ENCODE results near the gene TPRN. TPM values are rescaled to one million over a fixed set of nuclear protein-coding genes. Genes with fewer than 3 reads are reported as not detected.
A peak's percentile ranks its signal among the peaks of the same experiment; 100 is the strongest.

Gene TPRN
- total and polyA plus RNA-seq, 9 of the 15 experiments (the other 6 are each of a cell fraction or from before 2014, with no cell fraction given), result 0.31 to 31.9 (median 4.4) TPM

DNA sequence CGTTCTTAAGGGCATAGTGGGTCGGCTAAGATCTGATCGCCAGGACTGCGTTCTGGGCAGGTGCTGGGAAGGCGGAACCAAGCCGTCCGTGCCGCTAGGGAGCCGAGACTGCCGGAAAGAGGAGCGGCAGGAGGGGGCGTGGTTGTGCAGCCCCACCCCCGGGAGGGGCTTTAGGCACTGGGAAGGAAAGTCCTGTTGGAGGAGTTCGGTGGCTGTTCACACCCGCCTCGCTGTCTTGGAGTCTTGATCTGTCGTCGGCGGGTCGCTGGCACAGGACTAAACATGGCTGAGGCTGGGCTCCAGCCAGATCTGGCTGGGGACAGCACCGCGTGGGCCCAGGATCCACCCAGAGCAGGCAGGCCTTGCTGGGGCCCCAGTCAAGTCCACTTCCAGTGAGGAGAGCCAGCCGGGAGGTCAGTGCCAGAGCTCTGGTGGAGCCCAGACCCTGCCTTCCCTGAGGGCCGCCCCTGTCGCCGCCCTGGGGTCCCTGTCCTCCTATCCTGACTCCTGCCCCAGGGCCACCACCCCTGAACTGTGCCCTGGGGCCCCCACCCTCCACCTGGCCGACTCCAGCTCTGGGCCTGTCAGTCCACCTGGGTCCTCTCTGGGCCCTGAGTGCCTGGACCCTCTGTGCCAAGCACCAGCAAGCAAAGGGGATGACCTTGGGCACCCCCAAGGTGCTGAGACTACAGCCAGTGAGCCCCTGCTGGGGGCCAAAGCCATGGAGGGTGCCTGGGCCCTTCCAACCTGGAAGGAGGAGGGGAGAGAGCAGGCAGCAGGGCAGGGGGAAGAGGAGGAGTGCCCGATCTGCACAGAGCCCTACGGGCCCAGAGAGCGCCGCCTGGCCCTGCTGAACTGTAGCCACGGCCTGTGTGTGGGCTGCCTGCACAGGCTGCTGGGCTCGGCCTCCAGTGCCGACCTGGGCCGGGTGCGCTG lies 17.0 kb upstream of the TPRN start (continued):
- TF ChIP-seq, protein P1, sequence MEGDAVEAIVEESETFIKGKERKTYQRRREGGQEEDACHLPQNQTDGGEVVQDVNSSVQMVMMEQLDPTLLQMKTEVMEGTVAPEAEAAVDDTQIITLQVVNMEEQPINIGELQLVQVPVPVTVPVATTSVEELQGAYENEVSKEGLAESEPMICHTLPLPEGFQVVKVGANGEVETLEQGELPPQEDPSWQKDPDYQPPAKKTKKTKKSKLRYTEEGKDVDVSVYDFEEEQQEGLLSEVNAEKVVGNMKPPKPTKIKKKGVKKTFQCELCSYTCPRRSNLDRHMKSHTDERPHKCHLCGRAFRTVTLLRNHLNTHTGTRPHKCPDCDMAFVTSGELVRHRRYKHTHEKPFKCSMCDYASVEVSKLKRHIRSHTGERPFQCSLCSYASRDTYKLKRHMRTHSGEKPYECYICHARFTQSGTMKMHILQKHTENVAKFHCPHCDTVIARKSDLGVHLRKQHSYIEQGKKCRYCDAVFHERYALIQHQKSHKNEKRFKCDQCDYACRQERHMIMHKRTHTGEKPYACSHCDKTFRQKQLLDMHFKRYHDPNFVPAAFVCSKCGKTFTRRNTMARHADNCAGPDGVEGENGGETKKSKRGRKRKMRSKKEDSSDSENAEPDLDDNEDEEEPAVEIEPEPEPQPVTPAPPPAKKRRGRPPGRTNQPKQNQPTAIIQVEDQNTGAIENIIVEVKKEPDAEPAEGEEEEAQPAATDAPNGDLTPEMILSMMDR (IDR thresholded peaks at IDR 0.05 in 2 of 3, conservative IDR thresholded peaks at IDR 0.05 in 1 of 3; ENCODE audit: insufficient read depth in 2 of 3, low read depth in 1 of 3, low read length in 3 of 3), result peak in 1 of 3 experiments; percentile 27; a peak in 2 of 6 replicates
- TF ChIP-seq CREB3L1 (IDR thresholded peaks at IDR 0.05; ENCODE audit: borderline replicate concordance, low read depth) (no peak), POLR3G (IDR thresholded peaks at IDR 0.05; ENCODE audit: extremely low read depth, insufficient read length, insufficient replicate concordance) (no peak), BMI1 (IDR thresholded peaks at IDR 0.05; ENCODE audit: low read length) (no peak), HIVEP1 (CRISPR knock-in tag; IDR thresholded peaks at IDR 0.05) (no peak), TGIF2 (CRISPR knock-in tag; IDR thresholded peaks at IDR 0.05) (no peak), LEF1 (IDR thresholded peaks at IDR 0.05) (no peak), E2F3 (CRISPR knock-in tag; IDR thresholded peaks at IDR 0.05) (no peak; the same call in 1 of the 2 replicates), ADNP (tag; IDR thresholded peaks at IDR 0.05) (no peak), CEBPB (tag; IDR thresholded peaks at IDR 0.05) (no peak), OTX1 (CRISPR knock-in tag; IDR thresholded peaks at IDR 0.05) (no peak), MAFG (tag; conservative IDR thresholded peaks at IDR 0.05) (no peak), MCM2 (IDR thresholded peaks at IDR 0.05; ENCODE audit: low read depth) (no peak), TCF15 (CRISPR knock-in tag; IDR thresholded peaks at IDR 0.05) (no peak), SREBF1 (IDR thresholded peaks at IDR 0.05; ENCODE audit: borderline replicate concordance, low read depth, low read length) (no peak), CBX2 (IDR thresholded peaks at IDR 0.05; ENCODE audit: insufficient read depth, low read length, poor library complexity, severe bottlenecking) (no peak), CBX5 (IDR thresholded peaks at IDR 0.05; ENCODE audit: borderline replicate concordance, low read depth) (no peak), ZNF134 (CRISPR knock-in tag; conservative IDR thresholded peaks at IDR 0.05) (no peak)
- TF ChIP-seq, protein P2, sequence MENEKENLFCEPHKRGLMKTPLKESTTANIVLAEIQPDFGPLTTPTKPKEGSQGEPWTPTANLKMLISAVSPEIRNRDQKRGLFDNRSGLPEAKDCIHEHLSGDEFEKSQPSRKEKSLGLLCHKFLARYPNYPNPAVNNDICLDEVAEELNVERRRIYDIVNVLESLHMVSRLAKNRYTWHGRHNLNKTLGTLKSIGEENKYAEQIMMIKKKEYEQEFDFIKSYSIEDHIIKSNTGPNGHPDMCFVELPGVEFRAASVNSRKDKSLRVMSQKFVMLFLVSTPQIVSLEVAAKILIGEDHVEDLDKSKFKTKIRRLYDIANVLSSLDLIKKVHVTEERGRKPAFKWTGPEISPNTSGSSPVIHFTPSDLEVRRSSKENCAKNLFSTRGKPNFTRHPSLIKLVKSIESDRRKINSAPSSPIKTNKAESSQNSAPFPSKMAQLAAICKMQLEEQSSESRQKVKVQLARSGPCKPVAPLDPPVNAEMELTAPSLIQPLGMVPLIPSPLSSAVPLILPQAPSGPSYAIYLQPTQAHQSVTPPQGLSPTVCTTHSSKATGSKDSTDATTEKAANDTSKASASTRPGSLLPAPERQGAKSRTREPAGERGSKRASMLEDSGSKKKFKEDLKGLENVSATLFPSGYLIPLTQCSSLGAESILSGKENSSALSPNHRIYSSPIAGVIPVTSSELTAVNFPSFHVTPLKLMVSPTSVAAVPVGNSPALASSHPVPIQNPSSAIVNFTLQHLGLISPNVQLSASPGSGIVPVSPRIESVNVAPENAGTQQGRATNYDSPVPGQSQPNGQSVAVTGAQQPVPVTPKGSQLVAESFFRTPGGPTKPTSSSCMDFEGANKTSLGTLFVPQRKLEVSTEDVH (IDR thresholded peaks at IDR 0.05; ENCODE audit: low read depth, partially characterized antibody), result no peak
- TF ChIP-seq, protein P3, sequence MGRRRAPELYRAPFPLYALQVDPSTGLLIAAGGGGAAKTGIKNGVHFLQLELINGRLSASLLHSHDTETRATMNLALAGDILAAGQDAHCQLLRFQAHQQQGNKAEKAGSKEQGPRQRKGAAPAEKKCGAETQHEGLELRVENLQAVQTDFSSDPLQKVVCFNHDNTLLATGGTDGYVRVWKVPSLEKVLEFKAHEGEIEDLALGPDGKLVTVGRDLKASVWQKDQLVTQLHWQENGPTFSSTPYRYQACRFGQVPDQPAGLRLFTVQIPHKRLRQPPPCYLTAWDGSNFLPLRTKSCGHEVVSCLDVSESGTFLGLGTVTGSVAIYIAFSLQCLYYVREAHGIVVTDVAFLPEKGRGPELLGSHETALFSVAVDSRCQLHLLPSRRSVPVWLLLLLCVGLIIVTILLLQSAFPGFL (CRISPR knock-in tag; IDR thresholded peaks at IDR 0.05), result no peak
